K562 (cell line): Measurements from ENCODE around the gene LIPT2. TPM values are rescaled to one million over a fixed set of nuclear protein-coding genes. Genes with fewer than 3 reads are reported as not detected.

ENCODE experiments used
- BHLHE40 ChIP-seq: IDR thresholded peaks from 2 replicates; pipeline ENCODE4 v1.6.1; 2011; ENCODE audit warnings: low read length, improper control_type of control experiment
- DACH1 ChIP-seq: fragments of 450-650 bp; IDR thresholded peaks from 2 replicates; pipeline ENCODE4 v1.6.1; 2018; ENCODE audit not compliant: partially characterized antibody
- FOS ChIP-seq: IDR thresholded peaks from 3 replicates; pipeline ENCODE4 v1.6.1; 2011; ENCODE audit not compliant: insufficient read length; ENCODE audit errors: extremely low read depth
- HMG20A ChIP-seq: fragments of 450-650 bp; formaldehyde crosslinking; conservative IDR thresholded peaks from 2 replicates; pipeline ENCODE4 v1.4.0; 2020; ENCODE audit warnings: mild to moderate bottlenecking, mixed read lengths
- PPARD ChIP-seq: fragments of 250-450 bp; sonication (Bioruptor Pico); IDR thresholded peaks from 2 replicates; pipeline ENCODE4 v1.8.0; 2022; ENCODE audit warnings: inconsistent platforms, mild to moderate bottlenecking, moderate library complexity
- RBM39 ChIP-seq: fragments of 200-400 bp; formaldehyde crosslinking; optimal IDR thresholded peaks from 2 replicates; pipeline ENCODE3; 2018; ENCODE audit warnings: low read depth, low read length
- SMAD3 ChIP-seq: fragments of 450-650 bp; formaldehyde crosslinking; conservative IDR thresholded peaks from 2 replicates; pipeline ENCODE4 v1.4.0; 2020; ENCODE audit warnings: mild to moderate bottlenecking
- SRSF7 ChIP-seq: fragments of 200-400 bp; formaldehyde crosslinking; optimal IDR thresholded peaks from 2 replicates; pipeline ENCODE3; 2017; ENCODE audit warnings: mild to moderate bottlenecking, low read depth, low read length
- ZNF41 ChIP-seq: fragments of 250-450 bp; sonication (Bioruptor Pico); conservative IDR thresholded peaks from 2 replicates; pipeline ENCODE4 v1.4.0; 2020; ENCODE audit warnings: mild to moderate bottlenecking
- polyA plus RNA-seq, 8 experiments: library from polyadenylated mRNA; depleted of rRNA in 4 of 8; stranded (reverse) in 5 of 8; unstranded in 3 of 8; fragments of >200 nt; fragmentation: Nextera tagmentation in 2 of 8; fragmentation: Illumina TruSeq in 1 of 8; extraction: Ambion mirVana in 2 of 8; extraction: Trizol in 1 of 8; gene quantifications; 2 replicates each; pipeline versions ENCODE4 v1.2.1 to v1.2.3, GENCODE V29; 2011 to 2014; ENCODE audit warnings: inconsistent platforms in 1 of 8, missing spikeins in 1 of 8
- total RNA-seq, 7 experiments: library from RNA; depleted of rRNA in 6 of 7; stranded (reverse); fragments of >200 nt in 6 of 7; fragmentation: Illumina TruSeq in 2 of 7; extraction: Trizol in 2 of 7; gene quantifications; 2 replicates each; pipeline versions ENCODE4 v1.2.1 to v1.2.3, GENCODE V29; 2011 to 2021; ENCODE audit warnings: low replicate concordance in 1 of 7
- TF ChIP-seq, protein P1 (sequence below), 2 experiments: fragments of 450-650 bp; IDR thresholded peaks; 2 replicates each; pipeline ENCODE4 v1.6.1; 2016
- TF ChIP-seq, protein P2 (sequence below): sonication (generic); formaldehyde crosslinking; IDR thresholded peaks from 2 replicates; pipeline ENCODE4 v1.8.0; 2022; ENCODE audit warnings: mild to moderate bottlenecking, missing genetic modification reagents
- TF ChIP-seq, protein P3 (sequence below): sonication (generic); formaldehyde crosslinking; IDR thresholded peaks from 2 replicates; pipeline ENCODE4 v1.8.0; 2022; ENCODE audit warnings: missing genetic modification reagents, mild to moderate bottlenecking, borderline replicate concordance
- TF ChIP-seq, protein P4 (sequence below): IDR thresholded peaks from 2 replicates; pipeline ENCODE4 v1.6.1; 2011; ENCODE audit not compliant: insufficient read length; ENCODE audit errors: extremely low read depth
- TF ChIP-seq, protein P5 (sequence below): fragments of 450-650 bp; formaldehyde crosslinking; IDR thresholded peaks from 2 replicates; pipeline ENCODE4 v1.4.0; 2020; ENCODE audit warnings: mild to moderate bottlenecking, moderate library complexity
- TF ChIP-seq, protein P6 (sequence below): sonication (generic); formaldehyde crosslinking; IDR thresholded peaks from 2 replicates; pipeline ENCODE4 v1.4.0; 2020; ENCODE audit warnings: mild to moderate bottlenecking, missing genetic modification reagents

LIPT2 gene
- total and polyA plus RNA-seq, 9 of the 15 experiments (the other 6 are each of a cell fraction or from before 2014, with no cell fraction given) = 1.00 to 5.2 (median 3.5) TPM

DNA sequence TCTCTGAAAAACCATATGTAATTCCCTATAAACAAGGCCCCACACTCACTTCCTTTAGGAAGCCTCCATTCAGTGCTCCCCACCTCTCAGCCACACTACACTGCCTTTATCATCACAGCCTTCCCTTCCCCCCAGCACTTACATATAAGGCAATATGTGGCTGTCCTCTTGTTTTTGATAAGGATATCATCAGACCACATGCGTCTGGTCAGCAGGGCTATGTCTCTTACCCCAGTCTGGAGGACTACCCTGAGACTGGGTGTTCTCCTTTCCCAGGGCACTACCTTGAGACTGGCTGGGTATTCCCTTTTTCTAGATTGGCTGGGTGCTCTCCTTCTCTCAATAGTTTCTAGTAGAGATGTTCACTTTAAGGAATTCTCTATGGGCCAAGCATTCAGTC, 33.9 kb downstream of the LIPT2 start (continued):
- TF ChIP-seq, protein P1, sequence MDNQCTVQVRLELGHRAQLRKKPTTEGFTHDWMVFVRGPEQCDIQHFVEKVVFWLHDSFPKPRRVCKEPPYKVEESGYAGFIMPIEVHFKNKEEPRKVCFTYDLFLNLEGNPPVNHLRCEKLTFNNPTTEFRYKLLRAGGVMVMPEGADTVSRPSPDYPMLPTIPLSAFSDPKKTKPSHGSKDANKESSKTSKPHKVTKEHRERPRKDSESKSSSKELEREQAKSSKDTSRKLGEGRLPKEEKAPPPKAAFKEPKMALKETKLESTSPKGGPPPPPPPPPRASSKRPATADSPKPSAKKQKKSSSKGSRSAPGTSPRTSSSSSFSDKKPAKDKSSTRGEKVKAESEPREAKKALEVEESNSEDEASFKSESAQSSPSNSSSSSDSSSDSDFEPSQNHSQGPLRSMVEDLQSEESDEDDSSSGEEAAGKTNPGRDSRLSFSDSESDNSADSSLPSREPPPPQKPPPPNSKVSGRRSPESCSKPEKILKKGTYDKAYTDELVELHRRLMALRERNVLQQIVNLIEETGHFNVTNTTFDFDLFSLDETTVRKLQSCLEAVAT (IDR thresholded peaks at IDR 0.05) = no peak
- no peak for TF ChIP-seq DACH1
- TF ChIP-seq, protein P2, sequence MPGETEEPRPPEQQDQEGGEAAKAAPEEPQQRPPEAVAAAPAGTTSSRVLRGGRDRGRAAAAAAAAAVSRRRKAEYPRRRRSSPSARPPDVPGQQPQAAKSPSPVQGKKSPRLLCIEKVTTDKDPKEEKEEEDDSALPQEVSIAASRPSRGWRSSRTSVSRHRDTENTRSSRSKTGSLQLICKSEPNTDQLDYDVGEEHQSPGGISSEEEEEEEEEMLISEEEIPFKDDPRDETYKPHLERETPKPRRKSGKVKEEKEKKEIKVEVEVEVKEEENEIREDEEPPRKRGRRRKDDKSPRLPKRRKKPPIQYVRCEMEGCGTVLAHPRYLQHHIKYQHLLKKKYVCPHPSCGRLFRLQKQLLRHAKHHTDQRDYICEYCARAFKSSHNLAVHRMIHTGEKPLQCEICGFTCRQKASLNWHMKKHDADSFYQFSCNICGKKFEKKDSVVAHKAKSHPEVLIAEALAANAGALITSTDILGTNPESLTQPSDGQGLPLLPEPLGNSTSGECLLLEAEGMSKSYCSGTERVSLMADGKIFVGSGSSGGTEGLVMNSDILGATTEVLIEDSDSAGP (CRISPR knock-in tag) = no peak
- no peak for TF ChIP-seq RBM39
- TF ChIP-seq, protein P3, sequence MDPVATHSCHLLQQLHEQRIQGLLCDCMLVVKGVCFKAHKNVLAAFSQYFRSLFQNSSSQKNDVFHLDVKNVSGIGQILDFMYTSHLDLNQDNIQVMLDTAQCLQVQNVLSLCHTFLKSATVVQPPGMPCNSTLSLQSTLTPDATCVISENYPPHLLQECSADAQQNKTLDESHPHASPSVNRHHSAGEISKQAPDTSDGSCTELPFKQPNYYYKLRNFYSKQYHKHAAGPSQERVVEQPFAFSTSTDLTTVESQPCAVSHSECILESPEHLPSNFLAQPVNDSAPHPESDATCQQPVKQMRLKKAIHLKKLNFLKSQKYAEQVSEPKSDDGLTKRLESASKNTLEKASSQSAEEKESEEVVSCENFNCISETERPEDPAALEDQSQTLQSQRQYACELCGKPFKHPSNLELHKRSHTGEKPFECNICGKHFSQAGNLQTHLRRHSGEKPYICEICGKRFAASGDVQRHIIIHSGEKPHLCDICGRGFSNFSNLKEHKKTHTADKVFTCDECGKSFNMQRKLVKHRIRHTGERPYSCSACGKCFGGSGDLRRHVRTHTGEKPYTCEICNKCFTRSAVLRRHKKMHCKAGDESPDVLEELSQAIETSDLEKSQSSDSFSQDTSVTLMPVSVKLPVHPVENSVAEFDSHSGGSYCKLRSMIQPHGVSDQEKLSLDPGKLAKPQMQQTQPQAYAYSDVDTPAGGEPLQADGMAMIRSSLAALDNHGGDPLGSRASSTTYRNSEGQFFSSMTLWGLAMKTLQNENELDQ = no peak
- TF ChIP-seq, protein P4, sequence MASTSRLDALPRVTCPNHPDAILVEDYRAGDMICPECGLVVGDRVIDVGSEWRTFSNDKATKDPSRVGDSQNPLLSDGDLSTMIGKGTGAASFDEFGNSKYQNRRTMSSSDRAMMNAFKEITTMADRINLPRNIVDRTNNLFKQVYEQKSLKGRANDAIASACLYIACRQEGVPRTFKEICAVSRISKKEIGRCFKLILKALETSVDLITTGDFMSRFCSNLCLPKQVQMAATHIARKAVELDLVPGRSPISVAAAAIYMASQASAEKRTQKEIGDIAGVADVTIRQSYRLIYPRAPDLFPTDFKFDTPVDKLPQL = no peak
- no peak for TF ChIP-seq ZNF41
- no peak for TF ChIP-seq FOS
- TF ChIP-seq HMG20A (CRISPR knock-in tag) = no peak
- no peak for TF ChIP-seq BHLHE40
- no peak for TF ChIP-seq PPARD (CRISPR knock-in tag)
- TF ChIP-seq, protein P5, sequence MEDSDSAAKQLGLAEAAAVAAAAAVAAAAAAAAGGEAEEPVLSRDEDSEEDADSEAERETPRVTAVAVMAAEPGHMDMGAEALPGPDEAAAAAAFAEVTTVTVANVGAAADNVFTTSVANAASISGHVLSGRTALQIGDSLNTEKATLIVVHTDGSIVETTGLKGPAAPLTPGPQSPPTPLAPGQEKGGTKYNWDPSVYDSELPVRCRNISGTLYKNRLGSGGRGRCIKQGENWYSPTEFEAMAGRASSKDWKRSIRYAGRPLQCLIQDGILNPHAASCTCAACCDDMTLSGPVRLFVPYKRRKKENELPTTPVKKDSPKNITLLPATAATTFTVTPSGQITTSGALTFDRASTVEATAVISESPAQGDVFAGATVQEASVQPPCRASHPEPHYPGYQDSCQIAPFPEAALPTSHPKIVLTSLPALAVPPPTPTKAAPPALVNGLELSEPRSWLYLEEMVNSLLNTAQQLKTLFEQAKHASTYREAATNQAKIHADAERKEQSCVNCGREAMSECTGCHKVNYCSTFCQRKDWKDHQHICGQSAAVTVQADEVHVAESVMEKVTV (CRISPR knock-in tag) = no peak
- no peak for TF ChIP-seq SRSF7
- TF ChIP-seq, protein P6, sequence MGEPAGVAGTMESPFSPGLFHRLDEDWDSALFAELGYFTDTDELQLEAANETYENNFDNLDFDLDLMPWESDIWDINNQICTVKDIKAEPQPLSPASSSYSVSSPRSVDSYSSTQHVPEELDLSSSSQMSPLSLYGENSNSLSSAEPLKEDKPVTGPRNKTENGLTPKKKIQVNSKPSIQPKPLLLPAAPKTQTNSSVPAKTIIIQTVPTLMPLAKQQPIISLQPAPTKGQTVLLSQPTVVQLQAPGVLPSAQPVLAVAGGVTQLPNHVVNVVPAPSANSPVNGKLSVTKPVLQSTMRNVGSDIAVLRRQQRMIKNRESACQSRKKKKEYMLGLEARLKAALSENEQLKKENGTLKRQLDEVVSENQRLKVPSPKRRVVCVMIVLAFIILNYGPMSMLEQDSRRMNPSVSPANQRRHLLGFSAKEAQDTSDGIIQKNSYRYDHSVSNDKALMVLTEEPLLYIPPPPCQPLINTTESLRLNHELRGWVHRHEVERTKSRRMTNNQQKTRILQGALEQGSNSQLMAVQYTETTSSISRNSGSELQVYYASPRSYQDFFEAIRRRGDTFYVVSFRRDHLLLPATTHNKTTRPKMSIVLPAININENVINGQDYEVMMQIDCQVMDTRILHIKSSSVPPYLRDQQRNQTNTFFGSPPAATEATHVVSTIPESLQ (CRISPR knock-in tag) = 0 out of 2 replicates have a peak, but pooled peaks have one; percentile 69
- TF ChIP-seq SMAD3 (CRISPR knock-in tag) = peak; percentile 75
